K562 (cell line): ENCODE results near the gene NMRK1. TPM values are rescaled to one million over a fixed set of nuclear protein-coding genes. Genes with fewer than 3 reads are reported as not detected.

Experiments
- ATAC-seq: fragments of 200-7000 bp; cut with Tn5 transposase; 3 replicates; pipeline ENCODE4 v1.9.1; 2020; ENCODE audit warnings: moderate library complexity
- BruUV-seq: library from RNA; stranded (reverse); fragments of 400-500 nt; replicated peaks from 2 replicates; lab custom pipeline; 2021; lab: Mats Ljungman, UMichigan
- CTCF ChIA-PET: fragments of 300-600 bp; formaldehyde crosslinking; extraction: SDS; loops from one replicate; lab custom pipeline; 2021; ENCODE audit warnings: low intra/inter-chr PET ratio; lab: Yijun Ruan, JAX
- POLR2A ChIA-PET: fragments of 300-600, 350-650 bp; sonication (Branson Sonifier 250); formaldehyde crosslinking; extraction: SDS; loops from one replicate; lab custom pipeline; 2021; ENCODE audit warnings: antibody characterized with exemption, inconsistent platforms; lab: Yijun Ruan, JAX
- DNase-seq, 4 experiments: peaks; one replicate each; pipeline versions ENCODE4 v3.0.0 to v3.0.0-alpha.2; 2011 to 2018; ENCODE audit warnings: low spot score in 3 of 4, mixed read lengths in 3 of 4; ENCODE audit errors: extremely low read depth in 1 of 4
- FAIRE-seq: peaks from 2 replicates; lab custom pipeline; 2011; peaks lifted over from hg19 to GRCh38; lab: Jason Lieb, UNC
- H2AFZ ChIP-seq: 2 replicates; pipeline ENCODE4 v1.6.0; 2011; ENCODE audit warnings: low read depth, low read length, control low read depth, inconsistent platforms
- H3K27ac ChIP-seq: fragments of 200-600 bp; 3 replicates; pipeline ENCODE4 v1.8.0; 2011; ENCODE audit warnings: low read depth, mild to moderate bottlenecking, control low read depth, inconsistent platforms, low read length, moderate library complexity, mixed read lengths; ENCODE audit errors: extremely low read depth
- H3K27me3 ChIP-seq, 2 experiments: fragments of 300-600 bp in 1 of 2; 2 replicates in 1 of 2; 3 replicates in 1 of 2; pipeline versions ENCODE4 v1.6.0 to v1.8.0; 2011; ENCODE audit warnings: inconsistent platforms in 2 of 2, low read length in 2 of 2, mild to moderate bottlenecking in 1 of 2, mixed read lengths in 1 of 2, moderate library complexity in 1 of 2; ENCODE audit not compliant: control insufficient read depth in 2 of 2, insufficient read depth in 2 of 2
- H3K36me3 ChIP-seq: fragments of 300-600 bp; 3 replicates; pipeline ENCODE4 v1.8.0; 2011; ENCODE audit warnings: mild to moderate bottlenecking, low read length, inconsistent platforms; ENCODE audit not compliant: control insufficient read depth, insufficient read depth
- H3K4me1 ChIP-seq, 2 experiments: fragments of 200-600 bp in 1 of 2; replicated peaks in 1 of 2; 2 replicates in 1 of 2; 3 replicates in 1 of 2; pipeline versions ENCODE4 v1.5.1 to v1.8.0; 2011; ENCODE audit warnings: inconsistent platforms in 2 of 2, low read length in 2 of 2, mild to moderate bottlenecking in 1 of 2, mixed read lengths in 1 of 2, moderate library complexity in 1 of 2; ENCODE audit not compliant: control insufficient read depth in 2 of 2, insufficient read depth in 2 of 2
- H3K4me2 ChIP-seq: 2 replicates; pipeline ENCODE4 v1.6.1; 2011; ENCODE audit warnings: low read length, control low read depth, inconsistent platforms, mixed read lengths; ENCODE audit not compliant: insufficient read depth
- H3K4me3 ChIP-seq: fragments of 200-600 bp; sonication (generic), shearing (Covaris generic); 2 replicates; pipeline ENCODE4 v1.5.1; 2016; ENCODE audit warnings: control low read depth, inconsistent platforms
- H3K79me2 ChIP-seq: fragments of 200-600 bp; 3 replicates; pipeline ENCODE4 v1.8.0; 2011; ENCODE audit warnings: low read length, inconsistent platforms; ENCODE audit not compliant: control insufficient read depth, insufficient read depth
- H3K9ac ChIP-seq, 2 experiments: 2 replicates each; pipeline versions ENCODE4 v1.6.0 to v1.6.1; 2011; ENCODE audit warnings: low read depth in 2 of 2, low read length in 2 of 2, control low read depth in 1 of 2, inconsistent platforms in 1 of 2, mild to moderate bottlenecking in 1 of 2, mixed read lengths in 1 of 2; ENCODE audit not compliant: insufficient read depth in 1 of 2
- H3K9me1 ChIP-seq: one replicate; pipeline ENCODE4 v1.6.0; 2011; ENCODE audit warnings: inconsistent platforms, mild to moderate bottlenecking, low read length, moderate library complexity; ENCODE audit not compliant: control insufficient read depth, insufficient read depth
- H3K9me3 ChIP-seq: replicated peaks from 2 replicates; pipeline ENCODE4 v1.5.1; 2011; ENCODE audit warnings: low read depth, low read length, inconsistent platforms; ENCODE audit not compliant: control insufficient read depth, insufficient read depth
- H4K20me1 ChIP-seq: replicated peaks from 2 replicates; pipeline ENCODE4 v1.6.1; 2011; ENCODE audit warnings: low read length, inconsistent platforms, mixed read lengths; ENCODE audit not compliant: control insufficient read depth, insufficient read depth
- BHLHE40 ChIP-seq: IDR thresholded peaks from 2 replicates; pipeline ENCODE4 v1.6.1; 2011; ENCODE audit warnings: low read length, improper control_type of control experiment
- CHD2 ChIP-seq: IDR thresholded peaks from 2 replicates; pipeline ENCODE4 v1.6.1; 2011; ENCODE audit warnings: low read depth, low read length
- FOXA1 ChIP-seq: fragments of 450-650 bp; IDR thresholded peaks from 2 replicates; pipeline ENCODE4 v1.6.1; 2016; ENCODE audit warnings: mild to moderate bottlenecking, borderline replicate concordance
- KDM1A ChIP-seq, 2 experiments: fragments of 450-650 bp; IDR thresholded peaks; 2 replicates each; pipeline ENCODE4 v1.6.1; 2016; ENCODE audit warnings: mild to moderate bottlenecking in 2 of 2
- NFE2 ChIP-seq: IDR thresholded peaks from 2 replicates; pipeline ENCODE4 v1.6.1; 2014; ENCODE audit warnings: antibody characterized with exemption, low read depth
- TFAM ChIP-seq: fragments of 250-450 bp; sonication (Bioruptor Pico); conservative IDR thresholded peaks from 2 replicates; pipeline ENCODE4 v1.5.0; 2021; ENCODE audit warnings: mild to moderate bottlenecking, moderate library complexity
- WGBS: fragments of 100-300 bp; shearing (Covaris generic); methylation state at CpG from one replicate; pipeline ENCODE4 v1.1.6; 2016; ENCODE audit warnings: low coverage, mixed read lengths; ENCODE audit not compliant: insufficient coverage; ENCODE audit errors: missing lambda C conversion rate; 5-methylcytosine and 5-hydroxymethylcytosine counted together
- in situ Hi-C: fragments of 300-500 bp; cut with MboI; formaldehyde crosslinking; loops from 4 replicates; pipeline ENCODE4 v1.15.0; 2018; ENCODE audit warnings: inconsistent platforms, mixed read lengths
- intact Hi-C: fragments of 100-400 bp; cut with micrococcal nuclease; formaldehyde crosslinking; loops from 2 replicates; pipeline ENCODE4 v1.14.2; 2022
- polyA plus RNA-seq, 8 experiments: library from polyadenylated mRNA; depleted of rRNA in 4 of 8; stranded (reverse) in 5 of 8; unstranded in 3 of 8; fragments of >200 nt; fragmentation: Nextera tagmentation in 2 of 8; fragmentation: Illumina TruSeq in 1 of 8; extraction: Ambion mirVana in 2 of 8; extraction: Trizol in 1 of 8; gene quantifications; 2 replicates each; pipeline versions ENCODE4 v1.2.1 to v1.2.3, GENCODE V29; 2011 to 2014; ENCODE audit warnings: inconsistent platforms in 1 of 8, missing spikeins in 1 of 8
- total RNA-seq, 7 experiments: library from RNA; depleted of rRNA in 6 of 7; stranded (reverse); fragments of >200 nt in 6 of 7; fragmentation: Illumina TruSeq in 2 of 7; extraction: Trizol in 2 of 7; gene quantifications; 2 replicates each; pipeline versions ENCODE4 v1.2.1 to v1.2.3, GENCODE V29; 2011 to 2021; ENCODE audit warnings: low replicate concordance in 1 of 7
- TF ChIP-seq, protein P1 (sequence below): fragments of 450-650 bp; IDR thresholded peaks from 2 replicates; pipeline ENCODE4 v1.6.1; 2017; ENCODE audit warnings: antibody characterized with exemption, mild to moderate bottlenecking
- TF ChIP-seq, protein P2 (sequence below): fragments of 450-650 bp; formaldehyde crosslinking; IDR thresholded peaks from 2 replicates; pipeline ENCODE4 v1.4.0; 2020; ENCODE audit warnings: mild to moderate bottlenecking, mixed read lengths

NMRK1 gene
- total and polyA plus RNA-seq, 9 of the 15 experiments (the other 6 are each of a cell fraction or from before 2014, with no cell fraction given): 1.1 to 3.5 (median 1.7) TPM

DNA sequence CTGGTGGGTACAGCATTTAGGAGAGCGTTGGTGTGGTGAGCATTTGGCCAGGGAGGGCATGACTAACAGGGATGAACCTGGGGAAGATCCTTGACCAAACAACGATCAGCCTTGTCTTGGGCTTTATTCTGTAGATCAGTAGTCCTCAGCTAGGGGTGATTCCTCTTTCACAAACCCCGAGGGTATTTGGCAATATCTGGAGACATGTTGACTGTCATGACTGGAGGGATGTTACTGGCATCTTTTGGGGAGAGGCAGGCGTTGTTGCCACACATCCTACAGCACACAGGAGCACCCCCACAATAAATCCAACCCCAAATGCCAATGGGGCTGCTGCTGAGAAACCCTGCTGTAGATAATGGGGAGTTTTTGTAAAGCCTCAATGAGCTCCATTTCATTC lies 44.3 kb upstream of the NMRK1 start (continued):
- TF ChIP-seq, protein P1, sequence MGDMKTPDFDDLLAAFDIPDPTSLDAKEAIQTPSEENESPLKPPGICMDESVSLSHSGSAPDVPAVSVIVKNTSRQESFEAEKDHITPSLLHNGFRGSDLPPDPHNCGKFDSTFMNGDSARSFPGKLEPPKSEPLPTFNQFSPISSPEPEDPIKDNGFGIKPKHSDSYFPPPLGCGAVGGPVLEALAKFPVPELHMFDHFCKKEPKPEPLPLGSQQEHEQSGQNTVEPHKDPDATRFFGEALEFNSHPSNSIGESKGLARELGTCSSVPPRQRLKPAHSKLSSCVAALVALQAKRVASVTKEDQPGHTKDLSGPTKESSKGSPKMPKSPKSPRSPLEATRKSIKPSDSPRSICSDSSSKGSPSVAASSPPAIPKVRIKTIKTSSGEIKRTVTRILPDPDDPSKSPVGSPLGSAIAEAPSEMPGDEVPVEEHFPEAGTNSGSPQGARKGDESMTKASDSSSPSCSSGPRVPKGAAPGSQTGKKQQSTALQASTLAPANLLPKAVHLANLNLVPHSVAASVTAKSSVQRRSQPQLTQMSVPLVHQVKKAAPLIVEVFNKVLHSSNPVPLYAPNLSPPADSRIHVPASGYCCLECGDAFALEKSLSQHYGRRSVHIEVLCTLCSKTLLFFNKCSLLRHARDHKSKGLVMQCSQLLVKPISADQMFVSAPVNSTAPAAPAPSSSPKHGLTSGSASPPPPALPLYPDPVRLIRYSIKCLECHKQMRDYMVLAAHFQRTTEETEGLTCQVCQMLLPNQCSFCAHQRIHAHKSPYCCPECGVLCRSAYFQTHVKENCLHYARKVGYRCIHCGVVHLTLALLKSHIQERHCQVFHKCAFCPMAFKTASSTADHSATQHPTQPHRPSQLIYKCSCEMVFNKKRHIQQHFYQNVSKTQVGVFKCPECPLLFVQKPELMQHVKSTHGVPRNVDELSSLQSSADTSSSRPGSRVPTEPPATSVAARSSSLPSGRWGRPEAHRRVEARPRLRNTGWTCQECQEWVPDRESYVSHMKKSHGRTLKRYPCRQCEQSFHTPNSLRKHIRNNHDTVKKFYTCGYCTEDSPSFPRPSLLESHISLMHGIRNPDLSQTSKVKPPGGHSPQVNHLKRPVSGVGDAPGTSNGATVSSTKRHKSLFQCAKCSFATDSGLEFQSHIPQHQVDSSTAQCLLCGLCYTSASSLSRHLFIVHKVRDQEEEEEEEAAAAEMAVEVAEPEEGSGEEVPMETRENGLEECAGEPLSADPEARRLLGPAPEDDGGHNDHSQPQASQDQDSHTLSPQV: no peak
- no peak for TF ChIP-seq CHD2
- TF ChIP-seq BHLHE40: no peak
- TF ChIP-seq NFE2: no peak
- TF ChIP-seq KDM1A (IDR thresholded peaks at IDR 0.05): no peak
- TF ChIP-seq TFAM (CRISPR knock-in tag): no peak

DNA sequence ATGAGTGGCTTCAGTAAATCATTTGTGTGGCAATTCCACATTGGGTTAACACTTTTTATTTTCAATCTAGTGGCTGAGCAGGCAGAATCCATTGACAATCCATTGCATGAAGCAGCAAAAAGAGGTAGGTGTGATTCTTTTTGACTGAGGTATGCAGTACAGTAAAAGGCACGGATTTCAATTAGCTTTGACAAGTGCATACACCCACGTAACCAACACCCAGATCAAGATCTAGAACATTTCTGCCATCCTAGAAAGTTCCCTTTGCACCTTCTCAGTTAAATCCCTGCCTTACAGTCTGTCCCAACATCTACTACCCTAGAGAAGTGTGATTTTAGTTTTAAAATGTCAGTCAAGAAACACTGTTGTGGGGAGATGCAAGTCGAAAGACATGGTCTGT lies 43.7 kb upstream of the NMRK1 start:
- Histone ChIP-seq H3K27ac (no peak overlapping the region), H3K4me3 (no peak overlapping the region), H3K4me2 (no peak overlapping the region), H3K9me1 (no peaks in the 10 kb centered on the region), H2AFZ (no peak overlapping the region), H3K27me3 (no peaks in the 10 kb centered on the region), H3K4me1 (no peaks in the 10 kb centered on the region), H3K79me2 (no peaks in the 10 kb centered on the region), H4K20me1 (no peaks in the 10 kb centered on the region), H3K36me3 (peaks cover 2% of the 10 kb centered on the region; the same call in 1 of the 3 replicates), H3K9me3 (no peaks in the 10 kb centered on the region), H3K9ac (no peak overlapping the region)
- intact Hi-C loops (no loop called here), in situ Hi-C loops (no loop called here)
- ChIA-PET POLR2A (interaction anchor here (0.6 kb wide), 1 partner anchor 9 kb away, joined by 3 read pairs; no protein-coding TSS in a partner anchor), CTCF (no interaction called here)
- 66% methylated on average over 3 of the region's 3 CpGs for WGBS
- DNase-seq (no peak), FAIRE-seq (no peak), ATAC-seq (no peak)
- BruUV-seq: no TSS peak
- TF ChIP-seq FOXA1: no peak
- TF ChIP-seq, protein P2, sequence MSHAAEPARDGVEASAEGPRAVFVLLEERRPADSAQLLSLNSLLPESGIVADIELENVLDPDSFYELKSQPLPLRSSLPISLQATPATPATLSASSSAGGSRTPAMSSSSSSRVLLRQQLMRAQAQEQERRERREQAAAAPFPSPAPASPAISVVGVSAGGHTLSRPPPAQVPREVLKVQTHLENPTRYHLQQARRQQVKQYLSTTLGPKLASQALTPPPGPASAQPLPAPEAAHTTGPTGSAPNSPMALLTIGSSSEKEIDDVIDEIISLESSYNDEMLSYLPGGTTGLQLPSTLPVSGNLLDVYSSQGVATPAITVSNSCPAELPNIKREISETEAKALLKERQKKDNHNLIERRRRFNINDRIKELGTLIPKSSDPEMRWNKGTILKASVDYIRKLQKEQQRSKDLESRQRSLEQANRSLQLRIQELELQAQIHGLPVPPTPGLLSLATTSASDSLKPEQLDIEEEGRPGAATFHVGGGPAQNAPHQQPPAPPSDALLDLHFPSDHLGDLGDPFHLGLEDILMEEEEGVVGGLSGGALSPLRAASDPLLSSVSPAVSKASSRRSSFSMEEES (CRISPR knock-in tag): no peak
